C4-2B (cell line): Measurements from ENCODE around the gene CNPPD1.

Experiments
- H3K27ac ChIP-seq: fragments of 450-650 bp; 2 replicates; pipeline ENCODE4 v1.5.1; 2017
- ZFX ChIP-seq: fragments of 450-650 bp; IDR thresholded peaks from 2 replicates; pipeline ENCODE4 v1.6.1; 2017
- TF ChIP-seq, protein P1 (sequence below): fragments of 450-650 bp; conservative IDR thresholded peaks from 2 replicates; pipeline ENCODE4 v1.5.1; 2017; ENCODE audit warnings: mild to moderate bottlenecking

Gene CNPPD1

DNA sequence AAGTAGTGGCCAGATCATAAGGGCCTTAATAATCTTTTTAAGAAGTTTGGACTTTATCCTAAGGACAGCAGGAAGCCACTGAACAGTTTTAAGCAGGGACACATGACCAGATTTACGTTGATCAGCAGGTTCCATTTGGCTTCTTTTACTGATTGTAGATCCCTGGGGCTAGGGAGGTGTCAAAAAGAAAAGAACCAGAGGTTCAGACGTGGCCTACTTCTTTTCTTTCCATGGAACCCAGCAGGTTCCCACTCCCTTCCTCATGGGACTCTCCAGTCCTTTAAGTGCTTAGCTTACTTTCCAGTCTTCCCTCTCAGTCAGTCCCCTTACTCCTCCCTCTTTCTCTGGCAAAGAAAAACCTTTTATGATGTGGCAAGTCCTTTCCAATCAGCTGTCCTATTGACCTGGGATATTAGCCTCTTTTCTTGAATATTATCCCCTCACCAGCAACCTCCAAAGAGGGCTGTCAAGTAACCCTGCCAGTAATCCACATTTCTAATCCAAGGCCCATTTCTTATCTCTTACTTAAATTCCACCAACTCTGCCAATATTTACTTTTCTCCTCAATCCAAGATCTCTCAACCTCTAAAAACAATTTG is 49.6 kb downstream of the CNPPD1 start:
- TF ChIP-seq ZFX = no peak
- TF ChIP-seq, protein P1, sequence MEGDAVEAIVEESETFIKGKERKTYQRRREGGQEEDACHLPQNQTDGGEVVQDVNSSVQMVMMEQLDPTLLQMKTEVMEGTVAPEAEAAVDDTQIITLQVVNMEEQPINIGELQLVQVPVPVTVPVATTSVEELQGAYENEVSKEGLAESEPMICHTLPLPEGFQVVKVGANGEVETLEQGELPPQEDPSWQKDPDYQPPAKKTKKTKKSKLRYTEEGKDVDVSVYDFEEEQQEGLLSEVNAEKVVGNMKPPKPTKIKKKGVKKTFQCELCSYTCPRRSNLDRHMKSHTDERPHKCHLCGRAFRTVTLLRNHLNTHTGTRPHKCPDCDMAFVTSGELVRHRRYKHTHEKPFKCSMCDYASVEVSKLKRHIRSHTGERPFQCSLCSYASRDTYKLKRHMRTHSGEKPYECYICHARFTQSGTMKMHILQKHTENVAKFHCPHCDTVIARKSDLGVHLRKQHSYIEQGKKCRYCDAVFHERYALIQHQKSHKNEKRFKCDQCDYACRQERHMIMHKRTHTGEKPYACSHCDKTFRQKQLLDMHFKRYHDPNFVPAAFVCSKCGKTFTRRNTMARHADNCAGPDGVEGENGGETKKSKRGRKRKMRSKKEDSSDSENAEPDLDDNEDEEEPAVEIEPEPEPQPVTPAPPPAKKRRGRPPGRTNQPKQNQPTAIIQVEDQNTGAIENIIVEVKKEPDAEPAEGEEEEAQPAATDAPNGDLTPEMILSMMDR = no peak
- H3K27ac ChIP-seq = peak overlapping the region; percentile 86; the same call in 1 of the 2 replicates

DNA sequence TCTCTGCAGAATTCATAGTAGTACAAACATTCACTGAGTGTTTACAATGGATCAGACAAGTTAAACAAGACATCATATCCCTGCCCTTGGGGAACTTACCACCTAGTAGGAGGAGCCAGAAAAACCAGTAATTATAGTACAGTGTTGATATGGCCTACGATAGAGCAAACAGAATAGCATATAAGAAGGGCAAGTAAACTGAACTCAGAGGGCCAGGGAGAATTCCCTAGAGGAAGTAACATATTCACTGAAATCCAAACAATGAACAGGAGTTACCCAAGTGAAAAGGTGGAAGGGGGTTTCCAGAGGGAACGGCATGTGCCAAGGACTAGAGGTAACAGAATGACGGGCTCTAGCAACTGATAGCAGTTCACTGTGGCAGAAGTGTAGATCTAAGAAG is 50.2 kb downstream of the CNPPD1 start:
- TF ChIP-seq, protein P1 = no peak
- no peak for TF ChIP-seq ZFX
- peak overlapping the region; percentile 86; the same call in 1 of the 2 replicates for H3K27ac ChIP-seq

DNA sequence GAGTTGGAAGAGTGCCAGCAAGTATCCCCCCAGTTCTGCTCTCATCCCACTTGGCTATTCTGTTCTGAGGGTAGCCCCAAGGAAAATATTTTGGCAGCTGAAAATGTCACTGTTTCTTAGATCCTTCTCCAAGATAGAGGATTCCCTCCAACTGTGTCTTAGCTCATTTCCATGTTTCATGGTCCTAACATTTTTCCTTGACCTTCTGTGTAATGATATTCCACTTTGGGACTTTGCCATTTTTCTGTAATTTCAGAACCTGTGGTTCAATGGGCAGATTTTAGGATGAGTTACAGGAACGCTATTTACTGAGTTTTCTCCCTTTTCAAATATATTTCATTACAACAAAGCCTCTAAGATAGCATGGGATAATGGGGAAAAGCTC is 50.8 kb downstream of the CNPPD1 start:
- no peak for TF ChIP-seq ZFX
- TF ChIP-seq, protein P1 = no peak
- H3K27ac ChIP-seq = peak overlapping the region; percentile 86

DNA sequence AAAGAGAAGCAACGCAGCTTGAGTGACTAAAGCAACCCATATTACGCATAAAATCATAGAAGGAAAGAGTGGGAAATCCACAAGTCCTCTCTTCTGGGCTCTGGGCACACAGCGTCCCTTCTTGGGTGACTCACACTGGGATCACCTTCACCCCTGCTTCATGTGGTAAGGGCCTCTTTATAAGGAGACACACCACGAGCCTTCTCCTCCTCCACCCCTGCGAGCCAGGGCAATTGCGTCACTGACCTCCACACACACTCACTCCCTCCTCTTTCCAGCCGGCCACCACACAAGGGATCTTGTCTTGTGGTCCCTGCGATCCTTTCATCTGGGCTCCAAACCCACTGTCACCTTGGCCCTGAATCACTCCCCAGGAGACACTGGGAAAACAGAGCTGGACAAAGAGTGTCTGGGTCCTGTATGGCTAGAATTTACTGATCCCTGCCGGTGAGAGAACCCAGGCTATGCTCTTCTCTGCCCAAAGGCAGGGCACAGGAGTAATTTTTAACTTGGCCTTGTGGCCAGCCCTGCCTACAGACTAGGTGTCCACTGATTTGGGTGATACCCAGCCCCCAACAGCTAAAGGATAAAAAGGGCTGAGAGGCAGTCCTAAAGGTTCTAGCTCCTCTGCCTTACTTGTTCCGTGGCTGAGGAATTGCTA is 51.4 kb downstream of the CNPPD1 start:
- H3K27ac ChIP-seq = peak overlapping the region; percentile 86
- TF ChIP-seq, protein P1 = no peak
- no peak for TF ChIP-seq ZFX

DNA sequence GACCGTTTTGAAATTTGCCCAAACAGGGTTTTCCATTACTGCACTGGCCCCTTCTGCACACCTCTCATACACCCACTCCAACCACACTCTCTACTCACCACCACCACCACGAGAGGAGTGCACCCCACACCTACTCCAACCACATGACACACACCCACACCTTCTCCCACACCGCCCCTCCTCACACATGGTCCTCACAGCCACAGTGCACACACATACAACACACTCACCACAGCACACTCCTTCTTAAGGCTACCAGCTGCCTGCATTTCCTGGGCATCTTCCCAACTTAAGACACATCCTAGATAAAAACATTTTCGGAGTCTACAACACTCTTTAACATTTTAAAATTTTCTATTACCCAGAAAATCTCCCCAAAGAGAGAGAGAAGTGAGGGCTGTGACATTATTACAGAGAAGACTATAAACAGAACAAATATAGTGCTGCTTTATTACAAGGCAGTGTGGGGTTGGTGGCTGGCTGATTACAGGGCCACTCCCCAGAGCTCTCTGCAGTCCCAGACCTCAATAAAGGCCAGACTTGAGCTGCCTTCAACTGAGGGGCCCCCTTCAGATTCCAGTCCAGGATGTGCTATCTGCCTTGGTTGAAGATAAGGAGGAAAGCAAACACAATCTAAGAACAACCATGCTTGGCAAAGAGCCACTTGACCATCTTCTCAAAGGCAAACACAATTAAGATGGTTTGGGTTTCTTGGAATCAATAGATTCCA is 52.2 kb downstream of the CNPPD1 start:
- no peak for TF ChIP-seq ZFX
- TF ChIP-seq, protein P1 = no peak
- H3K27ac ChIP-seq = peak overlapping the region; percentile 86

DNA sequence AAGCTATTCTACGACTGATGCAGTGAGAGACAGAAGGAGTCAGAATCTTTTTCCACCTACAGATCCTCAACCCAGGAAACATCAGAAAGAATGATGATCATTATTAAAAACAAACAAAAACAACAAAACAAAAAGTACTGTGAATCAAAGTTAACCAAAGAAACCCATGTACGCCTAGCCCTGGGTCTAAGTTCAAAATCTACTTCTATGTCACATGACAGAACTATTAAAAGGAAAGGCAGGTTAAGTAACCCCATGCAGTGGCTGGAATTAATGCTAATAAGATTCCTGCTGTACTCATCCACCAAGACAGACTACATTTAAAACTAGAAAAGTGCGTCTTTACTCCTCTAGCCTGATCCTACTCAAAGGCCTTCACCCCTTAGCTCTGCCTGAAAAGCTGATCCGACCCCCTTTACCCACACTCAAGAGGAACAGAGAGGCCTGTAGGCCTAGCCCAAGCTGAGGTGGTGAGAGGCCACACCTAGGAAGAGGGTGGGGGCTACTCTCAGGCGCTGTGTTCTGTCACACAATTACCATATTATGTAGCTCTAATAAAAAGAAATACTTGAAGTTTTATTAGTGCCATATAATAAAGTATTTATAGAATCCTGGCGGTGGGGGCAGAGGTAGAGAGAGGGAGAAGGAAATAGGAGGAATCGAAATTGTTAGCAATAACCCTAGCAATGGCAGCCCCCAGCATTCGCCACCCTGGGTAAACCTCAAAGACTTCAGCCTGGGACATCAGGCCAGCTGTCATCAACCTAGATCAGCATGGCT is 53.2 kb downstream of the CNPPD1 start:
- H3K27ac ChIP-seq = peak overlapping the region; percentile 86; the same call in 1 of the 2 replicates
- TF ChIP-seq, protein P1 = no peak
- TF ChIP-seq ZFX = no peak
